ENCODE data around the gene ACSS3. TPM values are rescaled to one million over a fixed set of nuclear protein-coding genes. Genes with fewer than 3 reads are reported as not detected.
"Not testable (repeated sequence)": the region's sequence is repeated elsewhere in the genome, so short reads cannot be mapped to it uniquely, and the experiment has no call there.

ACSS3 gene
- total RNA-seq, 2 donors from 2014 or later: not detected

GRCh38 chr12:81083018-81083417 is 5.1 kb downstream of the ACSS3 start:
- H3K9me3 Mint-ChIP-seq: peaks cover 23% of the 10 kb centered on the region
- H3K4me3 Mint-ChIP-seq: no peak overlapping the region
- DNase-seq (ENCODE audit: low spot score): no peak
- H3K27me3 Mint-ChIP-seq: no peaks in the 10 kb centered on the region
- no peak for ATAC-seq
- no peaks in the 10 kb centered on the region for H3K4me1 Mint-ChIP-seq (ENCODE audit: low read depth in 2 of 2)
- H3K36me3 Mint-ChIP-seq: no peaks in the 10 kb centered on the region
- no peak overlapping the region for H3K27ac Mint-ChIP-seq

GRCh38 chr12:81083906-81084513 is 6.1 kb downstream of the ACSS3 start:
- Mint-ChIP-seq H3K4me3 (no peak overlapping the region), H3K4me1 (ENCODE audit: low read depth in 2 of 2) (no peaks in the 10 kb centered on the region), H3K27me3 (no peaks in the 10 kb centered on the region), H3K36me3 (no peaks in the 10 kb centered on the region), H3K9me3 (peaks cover 23% of the 10 kb centered on the region), H3K27ac (no peak overlapping the region)
- ATAC-seq: no peak
- no peak for DNase-seq (ENCODE audit: low spot score)

GRCh38 chr12:81084811-81085350 is 7.0 kb downstream of the ACSS3 start:
- Mint-ChIP-seq H3K27me3 (no peaks in the 10 kb centered on the region), H3K27ac (no peak overlapping the region), H3K4me3 (no peak overlapping the region), H3K36me3 (no peaks in the 10 kb centered on the region), H3K9me3 (peaks cover 20% of the 10 kb centered on the region), H3K4me1 (ENCODE audit: low read depth in 2 of 2) (no peaks in the 10 kb centered on the region)
- ATAC-seq: no peak
- DNase-seq (ENCODE audit: low spot score): no peak

- DNase-seq (ENCODE audit: low spot score): no peak
These were observed 8.0 kb downstream of the ACSS3 start for GRCh38 chr12:81085832-81086231.

GRCh38 chr12:81086342-81086741 is 8.5 kb downstream of the ACSS3 start:
- Mint-ChIP-seq H3K27me3 (no peaks in the 10 kb centered on the region), H3K4me3 (no peak overlapping the region), H3K36me3 (no peaks in the 10 kb centered on the region), H3K27ac (no peak overlapping the region), H3K9me3 (peaks cover 22% of the 10 kb centered on the region), H3K4me1 (ENCODE audit: low read depth in 2 of 2) (no peaks in the 10 kb centered on the region)
- DNase-seq (ENCODE audit: low spot score) (no peak), ATAC-seq (no peak)

More at GRCh38 chr12:81085832-81086231, 8.0 kb downstream of the ACSS3 start:
- H3K27me3 Mint-ChIP-seq: no peaks in the 10 kb centered on the region
- no peak for ATAC-seq
- no peak overlapping the region for H3K4me3 Mint-ChIP-seq
- H3K4me1 Mint-ChIP-seq (ENCODE audit: low read depth in 2 of 2): no peaks in the 10 kb centered on the region
- H3K27ac Mint-ChIP-seq: no peak overlapping the region
- peaks cover 22% of the 10 kb centered on the region for H3K9me3 Mint-ChIP-seq
- H3K36me3 Mint-ChIP-seq: no peaks in the 10 kb centered on the region

GRCh38 chr12:81088221-81088620 is 10.3 kb downstream of the ACSS3 start:
- no peak overlapping the region for H3K27ac Mint-ChIP-seq
- H3K36me3 Mint-ChIP-seq: no peaks in the 10 kb centered on the region
- no peak overlapping the region for H3K4me3 Mint-ChIP-seq
- H3K27me3 Mint-ChIP-seq: no peaks in the 10 kb centered on the region
- H3K4me1 Mint-ChIP-seq (ENCODE audit: low read depth in 2 of 2): no peaks in the 10 kb centered on the region
- DNase-seq (ENCODE audit: low spot score): no peak
- no peak for ATAC-seq
- H3K9me3 Mint-ChIP-seq: peaks cover 19% of the 10 kb centered on the region

GRCh38 chr12:81089412-81089811 is 11.5 kb downstream of the ACSS3 start:
- H3K4me1 Mint-ChIP-seq (ENCODE audit: low read depth in 2 of 2): no peaks in the 10 kb centered on the region

GRCh38 chr12:81092053-81092452 is 14.2 kb downstream of the ACSS3 start:
- Mint-ChIP-seq H3K36me3 (no peaks in the 10 kb centered on the region), H3K27me3 (no peaks in the 10 kb centered on the region), H3K4me1 (ENCODE audit: low read depth in 2 of 2) (no peaks in the 10 kb centered on the region), H3K9me3 (peaks cover 6% of the 10 kb centered on the region), H3K27ac (no peak overlapping the region), H3K4me3 (no peak overlapping the region)
- no peak for ATAC-seq
- DNase-seq (ENCODE audit: low spot score): no peak

More at GRCh38 chr12:81089412-81089811, 11.5 kb downstream of the ACSS3 start:
- ATAC-seq: no peak
- Mint-ChIP-seq H3K27ac (no peak overlapping the region), H3K4me3 (no peak overlapping the region), H3K9me3 (peaks cover 14% of the 10 kb centered on the region), H3K36me3 (no peaks in the 10 kb centered on the region), H3K27me3 (no peaks in the 10 kb centered on the region)
- no peak for DNase-seq (ENCODE audit: low spot score)

GRCh38 chr12:81094718-81095360 is 17.0 kb downstream of the ACSS3 start:
- no peak overlapping the region for H3K27ac Mint-ChIP-seq

GRCh38 chr12:81095501-81096232 is 17.8 kb downstream of the ACSS3 start:
- Mint-ChIP-seq H3K4me1 (ENCODE audit: low read depth in 2 of 2) (no peaks in the 10 kb centered on the region), H3K4me3 (no peak overlapping the region), H3K36me3 (peaks cover 6% of the 10 kb centered on the region), H3K27ac (no peak overlapping the region), H3K9me3 (peaks cover 9% of the 10 kb centered on the region), H3K27me3 (no peaks in the 10 kb centered on the region)
- DNase-seq (ENCODE audit: low spot score) (no peak), ATAC-seq (no peak)

More at GRCh38 chr12:81094718-81095360, 17.0 kb downstream of the ACSS3 start:
- Mint-ChIP-seq H3K27me3 (no peaks in the 10 kb centered on the region), H3K4me3 (no peak overlapping the region), H3K9me3 (peaks cover 11% of the 10 kb centered on the region), H3K4me1 (ENCODE audit: low read depth in 2 of 2) (no peaks in the 10 kb centered on the region), H3K36me3 (peaks cover 6% of the 10 kb centered on the region)
- ATAC-seq (no peak), DNase-seq (ENCODE audit: low spot score) (no peak)

- ATAC-seq (no peak), DNase-seq (ENCODE audit: low spot score) (no peak)
- H3K4me1 Mint-ChIP-seq (ENCODE audit: low read depth in 2 of 2): no peaks in the 10 kb centered on the region
- no peaks in the 10 kb centered on the region for H3K27me3 Mint-ChIP-seq
- H3K36me3 Mint-ChIP-seq: no peaks in the 10 kb centered on the region
- H3K4me3 Mint-ChIP-seq: no peak overlapping the region
- H3K9me3 Mint-ChIP-seq: peaks cover 6% of the 10 kb centered on the region
- H3K27ac Mint-ChIP-seq: no peak overlapping the region
These were observed 27.8 kb downstream of the ACSS3 start for GRCh38 chr12:81105687-81106086.

GRCh38 chr12:81114226-81114625 is 36.3 kb downstream of the ACSS3 start:
- no peak for DNase-seq (ENCODE audit: low spot score)
- Mint-ChIP-seq H3K36me3 (no peaks in the 10 kb centered on the region), H3K4me1 (ENCODE audit: low read depth in 2 of 2) (no peaks in the 10 kb centered on the region), H3K27me3 (no peaks in the 10 kb centered on the region), H3K4me3 (no peak overlapping the region), H3K9me3 (peaks cover 31% of the 10 kb centered on the region), H3K27ac (no peak overlapping the region)
- no peak for ATAC-seq

GRCh38 chr12:81119069-81119468 is 41.2 kb downstream of the ACSS3 start:
- not testable (repeated sequence) for H3K27ac Mint-ChIP-seq; H3K27me3 Mint-ChIP-seq; DNase-seq (ENCODE audit: low spot score); ATAC-seq; H3K36me3 Mint-ChIP-seq; H3K4me1 Mint-ChIP-seq (ENCODE audit: low read depth in 2 of 2); H3K4me3 Mint-ChIP-seq
- H3K9me3 Mint-ChIP-seq: peaks cover 19% of the 10 kb centered on the region

- DNase-seq (ENCODE audit: low spot score) (no peak), ATAC-seq (no peak)
- H3K27ac Mint-ChIP-seq: no peak overlapping the region
- H3K9me3 Mint-ChIP-seq: peaks cover 21% of the 10 kb centered on the region
- no peaks in the 10 kb centered on the region for H3K4me1 Mint-ChIP-seq (ENCODE audit: low read depth in 2 of 2)
- H3K4me3 Mint-ChIP-seq: no peak overlapping the region
- H3K36me3 Mint-ChIP-seq: peaks cover 5% of the 10 kb centered on the region
- H3K27me3 Mint-ChIP-seq: no peaks in the 10 kb centered on the region
These were observed 43.1 kb downstream of the ACSS3 start for GRCh38 chr12:81120961-81121360.
